Activated naive CD8-positive, alpha-beta T cell (primary cell): ENCODE results near the gene GIMAP8.

ENCODE experiments used
- H3K27ac Mint-ChIP-seq: one replicate; pipeline ENCODE4 v1.8.0; 2021; ENCODE audit warnings: mixed read lengths
- H3K27me3 Mint-ChIP-seq: one replicate; pipeline ENCODE4 v1.8.0; 2021; ENCODE audit warnings: mixed read lengths
- H3K36me3 Mint-ChIP-seq: one replicate; pipeline ENCODE4 v1.8.0; 2021; ENCODE audit warnings: mixed read lengths
- H3K4me1 Mint-ChIP-seq: one replicate; pipeline ENCODE4 v1.8.0; 2021; ENCODE audit warnings: low read depth, mixed read lengths
- H3K4me3 Mint-ChIP-seq: one replicate; pipeline ENCODE4 v1.8.0; 2021; ENCODE audit warnings: mild to moderate bottlenecking, mixed read lengths
- H3K9me3 Mint-ChIP-seq: one replicate; pipeline ENCODE4 v1.8.0; 2021; ENCODE audit warnings: low read depth, mixed read lengths

The GIMAP8 gene

GRCh38 chr7:150421831-150422230 is 28.6 kb upstream of the GIMAP8 start:
- peaks cover 5% of the 10 kb centered on the region for H3K4me1 Mint-ChIP-seq
- H3K36me3 Mint-ChIP-seq, result peaks cover 2% of the 10 kb centered on the region
- no peaks in the 10 kb centered on the region for H3K9me3 Mint-ChIP-seq

GRCh38 chr7:150425670-150426069 is 24.8 kb upstream of the GIMAP8 start:
- no peaks in the 10 kb centered on the region for H3K27me3 Mint-ChIP-seq
- no peak overlapping the region for H3K4me3 Mint-ChIP-seq
- peaks cover 10% of the 10 kb centered on the region for H3K4me1 Mint-ChIP-seq
- no peak overlapping the region for H3K27ac Mint-ChIP-seq
- no peaks in the 10 kb centered on the region for H3K9me3 Mint-ChIP-seq
- peaks cover 2% of the 10 kb centered on the region for H3K36me3 Mint-ChIP-seq

More at GRCh38 chr7:150421831-150422230, 28.6 kb upstream of the GIMAP8 start:
- no peak overlapping the region for H3K4me3 Mint-ChIP-seq
- no peaks in the 10 kb centered on the region for H3K27me3 Mint-ChIP-seq
- no peak overlapping the region for H3K27ac Mint-ChIP-seq

- Mint-ChIP-seq H3K4me1 (peaks cover 13% of the 10 kb centered on the region), H3K27me3 (peaks cover 2% of the 10 kb centered on the region), H3K9me3 (no peaks in the 10 kb centered on the region), H3K27ac (no peak overlapping the region), H3K4me3 (no peak overlapping the region), H3K36me3 (peaks cover 4% of the 10 kb centered on the region)
Observed at GRCh38 chr7:150428671-150429451, 21.6 kb upstream of the GIMAP8 start.

- Mint-ChIP-seq H3K27ac (no peak overlapping the region), H3K9me3 (no peaks in the 10 kb centered on the region), H3K27me3 (peaks cover 2% of the 10 kb centered on the region), H3K36me3 (peaks cover 4% of the 10 kb centered on the region), H3K4me1 (peaks cover 13% of the 10 kb centered on the region), H3K4me3 (no peak overlapping the region)
Observed at GRCh38 chr7:150429699-150430098, 20.7 kb upstream of the GIMAP8 start.

- no peaks in the 10 kb centered on the region for H3K9me3 Mint-ChIP-seq
- H3K4me1 Mint-ChIP-seq, result peaks cover 13% of the 10 kb centered on the region
- no peak overlapping the region for H3K27ac Mint-ChIP-seq
- peaks cover 2% of the 10 kb centered on the region for H3K36me3 Mint-ChIP-seq
- peaks cover 2% of the 10 kb centered on the region for H3K27me3 Mint-ChIP-seq
- H3K4me3 Mint-ChIP-seq, result no peak overlapping the region
Observed at GRCh38 chr7:150430465-150431085, 19.9 kb upstream of the GIMAP8 start.

GRCh38 chr7:150431839-150432658 is 18.4 kb upstream of the GIMAP8 start:
- Mint-ChIP-seq H3K27me3 (peaks cover 2% of the 10 kb centered on the region), H3K9me3 (no peaks in the 10 kb centered on the region), H3K27ac (no peak overlapping the region), H3K36me3 (peaks cover 2% of the 10 kb centered on the region), H3K4me1 (peaks cover 16% of the 10 kb centered on the region), H3K4me3 (no peak overlapping the region)

- peaks cover 2% of the 10 kb centered on the region for H3K36me3 Mint-ChIP-seq
- H3K4me1 Mint-ChIP-seq, result peaks cover 15% of the 10 kb centered on the region
- no peak overlapping the region for H3K27ac Mint-ChIP-seq
- H3K4me3 Mint-ChIP-seq, result no peak overlapping the region
- peaks cover 2% of the 10 kb centered on the region for H3K27me3 Mint-ChIP-seq
- H3K9me3 Mint-ChIP-seq, result no peaks in the 10 kb centered on the region
Observed at GRCh38 chr7:150432915-150433892, 17.2 kb upstream of the GIMAP8 start.

GRCh38 chr7:150434240-150434639 is 16.2 kb upstream of the GIMAP8 start:
- Mint-ChIP-seq H3K27me3 (peaks cover 2% of the 10 kb centered on the region), H3K4me3 (no peak overlapping the region), H3K9me3 (no peaks in the 10 kb centered on the region), H3K36me3 (peaks cover 2% of the 10 kb centered on the region), H3K4me1 (peaks cover 14% of the 10 kb centered on the region), H3K27ac (no peak overlapping the region)

- no peaks in the 10 kb centered on the region for H3K9me3 Mint-ChIP-seq
- H3K27me3 Mint-ChIP-seq, result peaks cover 2% of the 10 kb centered on the region
- H3K4me1 Mint-ChIP-seq, result peaks cover 21% of the 10 kb centered on the region
- no peak overlapping the region for H3K4me3 Mint-ChIP-seq
- H3K36me3 Mint-ChIP-seq, result peaks cover 2% of the 10 kb centered on the region
- no peak overlapping the region for H3K27ac Mint-ChIP-seq
Observed at GRCh38 chr7:150435047-150435389, 15.4 kb upstream of the GIMAP8 start.

GRCh38 chr7:150435390-150436073 is 14.9 kb upstream of the GIMAP8 start:
- Mint-ChIP-seq H3K4me3 (no peak overlapping the region), H3K27ac (no peak overlapping the region), H3K4me1 (peaks cover 26% of the 10 kb centered on the region), H3K27me3 (peaks cover 2% of the 10 kb centered on the region), H3K9me3 (no peaks in the 10 kb centered on the region), H3K36me3 (peaks cover 2% of the 10 kb centered on the region)

GRCh38 chr7:150439967-150440366 is 10.5 kb upstream of the GIMAP8 start:
- Mint-ChIP-seq H3K4me3 (peak overlapping the region; percentile 20), H3K9me3 (no peaks in the 10 kb centered on the region), H3K27me3 (no peaks in the 10 kb centered on the region), H3K36me3 (peaks cover 6% of the 10 kb centered on the region), H3K4me1 (peaks cover 20% of the 10 kb centered on the region), H3K27ac (peak overlapping the region; percentile 22)

- peaks cover 22% of the 10 kb centered on the region for H3K4me1 Mint-ChIP-seq
- H3K9me3 Mint-ChIP-seq, result no peaks in the 10 kb centered on the region
- no peak overlapping the region for H3K27ac Mint-ChIP-seq
- H3K27me3 Mint-ChIP-seq, result no peaks in the 10 kb centered on the region
- H3K4me3 Mint-ChIP-seq, result no peak overlapping the region
- peaks cover 6% of the 10 kb centered on the region for H3K36me3 Mint-ChIP-seq
Observed at GRCh38 chr7:150441524-150441923, 8.9 kb upstream of the GIMAP8 start.

- Mint-ChIP-seq H3K4me3 (no peak overlapping the region), H3K36me3 (peaks cover 6% of the 10 kb centered on the region), H3K9me3 (no peaks in the 10 kb centered on the region), H3K27me3 (no peaks in the 10 kb centered on the region), H3K4me1 (peaks cover 30% of the 10 kb centered on the region), H3K27ac (no peak overlapping the region)
Observed at GRCh38 chr7:150442811-150443210, 7.6 kb upstream of the GIMAP8 start.
